SU-DHL-6 (cell line): ENCODE data around the gene SRP14.
A peak's percentile ranks its signal among the peaks of the same experiment; 100 is the strongest.

ENCODE experiments used
- H2AFZ ChIP-seq: fragments of 200-600 bp; sonication (generic); 2 replicates; pipeline ENCODE4 v1.6.1; 2014; ENCODE audit warnings: low read depth, mild to moderate bottlenecking, moderate library complexity, mixed read lengths, antibody characterized with exemption, low read length; ENCODE audit not compliant: severe bottlenecking
- H3F3A ChIP-seq: fragments of 200-600 bp; shearing (Covaris generic); 2 replicates; pipeline ENCODE4 v1.6.0; 2016; ENCODE audit warnings: antibody characterized with exemption, mild to moderate bottlenecking; ENCODE audit not compliant: insufficient read depth
- H3K27ac ChIP-seq: fragments of 200-600 bp; sonication (generic); 2 replicates; pipeline ENCODE4 v1.5.1; 2016; ENCODE audit warnings: low read depth, mild to moderate bottlenecking, low read length, moderate library complexity, mixed read lengths
- H3K27me3 ChIP-seq: fragments of 200-600 bp; sonication (generic), shearing (Covaris generic); 2 replicates; pipeline ENCODE4 v1.6.0; 2014; ENCODE audit warnings: mild to moderate bottlenecking, low read length
- H3K36me3 ChIP-seq: fragments of 200-600 bp; sonication (generic); 2 replicates; pipeline ENCODE4 v1.6.1; 2014; ENCODE audit warnings: mild to moderate bottlenecking, low read length, mixed read lengths
- H3K4me2 ChIP-seq: fragments of 300-600, 200-600 bp; shearing (Covaris generic), sonication (generic); 2 replicates; pipeline ENCODE4 v1.6.0; 2014; ENCODE audit warnings: low read length, low read depth, mild to moderate bottlenecking; ENCODE audit not compliant: poor library complexity, severe bottlenecking
- H3K4me3 ChIP-seq: fragments of 200-600 bp; sonication (generic); 2 replicates; pipeline ENCODE4 v1.5.1; 2014; ENCODE audit warnings: antibody characterized with exemption, low read length, mild to moderate bottlenecking, mixed read lengths; ENCODE audit not compliant: insufficient read depth, poor library complexity, severe bottlenecking
- H3K79me2 ChIP-seq: fragments of 200-600 bp; sonication (generic); 2 replicates; pipeline ENCODE4 v1.6.1; 2014; ENCODE audit warnings: mild to moderate bottlenecking, low read length, moderate library complexity; ENCODE audit not compliant: insufficient read depth
- H3K9ac ChIP-seq: fragments of 200-600 bp; sonication (generic); 2 replicates; pipeline ENCODE4 v1.7.0; 2014; ENCODE audit warnings: mild to moderate bottlenecking, low read length
- H3K9me2 ChIP-seq: fragments of 200-600 bp; sonication (generic); replicated peaks from 2 replicates; pipeline ENCODE4 v1.6.1; 2014; ENCODE audit warnings: low read length; ENCODE audit not compliant: insufficient read depth
- H3K9me3 ChIP-seq: fragments of 200-600 bp; sonication (generic); 2 replicates; pipeline ENCODE4 v1.6.1; 2014; ENCODE audit warnings: low read length, mixed read lengths; ENCODE audit not compliant: insufficient read depth
- H4K20me1 ChIP-seq: fragments of 200-600 bp; sonication (generic); 2 replicates; pipeline ENCODE4 v1.6.1; 2014; ENCODE audit warnings: low read depth, mild to moderate bottlenecking, antibody characterized with exemption, low read length, moderate library complexity, mixed read lengths
- CTCF ChIP-seq: fragments of 200-600 bp; sonication (generic); IDR thresholded peaks from one replicate; pipeline ENCODE4 v1.5.1; 2017; ENCODE audit warnings: antibody characterized with exemption, mild to moderate bottlenecking, low read length, moderate library complexity; ENCODE audit not compliant: insufficient read depth, poor library complexity, severe bottlenecking
- EZH2phosphoT487 ChIP-seq: fragments of 200-600 bp; sonication (generic), shearing (Covaris generic); conservative IDR thresholded peaks from 2 replicates; pipeline ENCODE4 v1.6.1; 2018; ENCODE audit warnings: mild to moderate bottlenecking, antibody characterized with exemption, low read length, moderate library complexity, mixed read lengths

Gene SRP14

GRCh38 chr15:40081691-40082194 is 42.8 kb upstream of the SRP14 start:
- Histone ChIP-seq H3K27ac (peak overlapping the region; percentile 67), H3K9me3 (no peaks in the 10 kb centered on the region), H3F3A (peaks cover 25% of the 10 kb centered on the region), H3K9me2 (no peaks in the 10 kb centered on the region), H3K27me3 (no peaks in the 10 kb centered on the region), H3K4me3 (no peak overlapping the region), H3K9ac (peak overlapping the region; percentile 41), H2AFZ (peak overlapping the region; percentile 69), H3K4me2 (peak overlapping the region; percentile 36), H4K20me1 (no peaks in the 10 kb centered on the region), H3K79me2 (no peaks in the 10 kb centered on the region), H3K36me3 (no peaks in the 10 kb centered on the region)
- TF ChIP-seq CTCF (no peak), EZH2phosphoT487 (no peak)

- H3K27ac ChIP-seq: peak overlapping the region; percentile 67; the same call in 1 of the 2 replicates
- H4K20me1 ChIP-seq: no peaks in the 10 kb centered on the region
- H2AFZ ChIP-seq: no peak overlapping the region
- no peak overlapping the region for H3K4me2 ChIP-seq
- H3K79me2 ChIP-seq: no peaks in the 10 kb centered on the region
- H3K4me3 ChIP-seq: no peak overlapping the region
- H3K9ac ChIP-seq: no peak overlapping the region
- TF ChIP-seq CTCF (no peak), EZH2phosphoT487 (no peak)
- no peaks in the 10 kb centered on the region for H3K36me3 ChIP-seq
- no peaks in the 10 kb centered on the region for H3K27me3 ChIP-seq
- no peaks in the 10 kb centered on the region for H3K9me3 ChIP-seq
- peaks cover 29% of the 10 kb centered on the region for H3F3A ChIP-seq
- H3K9me2 ChIP-seq: no peaks in the 10 kb centered on the region
These were observed 41.9 kb upstream of the SRP14 start for GRCh38 chr15:40080847-40081246.

- H3K9ac ChIP-seq: no peak overlapping the region
- H4K20me1 ChIP-seq: no peaks in the 10 kb centered on the region
- no peak for TF ChIP-seq EZH2phosphoT487
- no peak for TF ChIP-seq CTCF
- no peaks in the 10 kb centered on the region for H3K9me3 ChIP-seq
- no peaks in the 10 kb centered on the region for H3K9me2 ChIP-seq
- no peaks in the 10 kb centered on the region for H3K79me2 ChIP-seq
- H2AFZ ChIP-seq: no peak overlapping the region
- peaks cover 29% of the 10 kb centered on the region for H3F3A ChIP-seq
- no peaks in the 10 kb centered on the region for H3K27me3 ChIP-seq
- H3K4me3 ChIP-seq: no peak overlapping the region
- no peak overlapping the region for H3K4me2 ChIP-seq
- peak overlapping the region; percentile 40; the same call in 1 of the 2 replicates for H3K27ac ChIP-seq
- H3K36me3 ChIP-seq: no peaks in the 10 kb centered on the region
These were observed 41.1 kb upstream of the SRP14 start for GRCh38 chr15:40080104-40080503.

GRCh38 chr15:40079456-40079855 is 40.5 kb upstream of the SRP14 start:
- no peaks in the 10 kb centered on the region for H3K36me3 ChIP-seq
- H3K4me3 ChIP-seq: no peak overlapping the region
- H3K27ac ChIP-seq: no peak overlapping the region
- H3K9ac ChIP-seq: no peak overlapping the region
- H3F3A ChIP-seq: peaks cover 29% of the 10 kb centered on the region
- no peaks in the 10 kb centered on the region for H3K9me3 ChIP-seq
- H2AFZ ChIP-seq: no peak overlapping the region
- no peaks in the 10 kb centered on the region for H3K9me2 ChIP-seq
- no peaks in the 10 kb centered on the region for H3K79me2 ChIP-seq
- no peaks in the 10 kb centered on the region for H3K27me3 ChIP-seq
- H3K4me2 ChIP-seq: no peak overlapping the region
- no peak for TF ChIP-seq CTCF
- no peak for TF ChIP-seq EZH2phosphoT487
- H4K20me1 ChIP-seq: no peaks in the 10 kb centered on the region
